Endothelial cell of umbilical vein (primary cell): Measurements from ENCODE around the gene GSN.

Experiments used
- CTCF ChIP-seq, 2 donors: IDR thresholded peaks; 1 replicate in 1 of 2; 2 replicates in 1 of 2; pipeline ENCODE4 v1.5.1; 2011; ENCODE audit warnings: low read length in 2 of 2, mild to moderate bottlenecking in 2 of 2, moderate library complexity in 2 of 2, control low read depth in 1 of 2, inconsistent platforms in 1 of 2, low read depth in 1 of 2; ENCODE audit not compliant: insufficient read depth in 1 of 2; ENCODE audit errors: extremely low read depth in 1 of 2
- FOS ChIP-seq: IDR thresholded peaks from 2 replicates; pipeline ENCODE4 v1.6.1; 2011; ENCODE audit warnings: mild to moderate bottlenecking, low read length, moderate library complexity, borderline replicate concordance; ENCODE audit not compliant: insufficient read depth
- POLR2A ChIP-seq: IDR thresholded peaks from 2 replicates; pipeline ENCODE4 v1.6.1; 2012; ENCODE audit warnings: low read depth, mild to moderate bottlenecking, control low read depth, low read length
- TF ChIP-seq, protein P1 (sequence below): IDR thresholded peaks from 2 replicates; pipeline ENCODE4 v1.6.1; 2011; ENCODE audit not compliant: insufficient read depth, insufficient read length

DNA sequence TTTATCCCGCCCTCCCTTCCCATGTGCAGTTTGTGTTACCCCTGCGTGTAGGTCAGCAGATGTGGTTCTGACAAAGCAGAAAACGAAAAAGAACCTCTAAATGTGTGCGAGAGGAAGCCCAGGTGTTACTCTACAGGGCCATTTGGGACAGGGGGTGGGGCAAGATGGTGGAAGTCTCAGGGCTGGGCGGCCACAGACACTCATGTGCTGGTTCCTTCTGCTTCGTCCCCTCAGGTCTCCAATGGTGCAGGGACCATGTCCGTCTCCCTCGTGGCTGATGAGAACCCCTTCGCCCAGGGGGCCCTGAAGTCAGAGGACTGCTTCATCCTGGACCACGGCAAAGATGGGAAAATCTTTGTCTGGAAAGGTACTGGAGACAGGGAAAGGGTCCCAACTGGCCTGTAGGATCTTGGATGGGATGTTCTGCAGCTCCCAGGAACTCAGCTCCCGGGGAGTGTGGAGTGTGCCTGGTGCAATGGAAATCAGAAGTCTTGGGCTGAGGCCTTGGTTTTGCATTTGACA is 49.0 kb downstream of the GSN start:
- no peak for TF ChIP-seq CTCF (IDR thresholded peaks at IDR 0.05; ENCODE audit: extremely low read depth in 1 of 2, insufficient read depth in 1 of 2, low read depth in 1 of 2, low read length in 2 of 2)
- TF ChIP-seq, protein P1, sequence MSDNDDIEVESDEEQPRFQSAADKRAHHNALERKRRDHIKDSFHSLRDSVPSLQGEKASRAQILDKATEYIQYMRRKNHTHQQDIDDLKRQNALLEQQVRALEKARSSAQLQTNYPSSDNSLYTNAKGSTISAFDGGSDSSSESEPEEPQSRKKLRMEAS = no peak
- no peak for TF ChIP-seq FOS
- TF ChIP-seq POLR2A = no peak
